Loucy (cell line): ENCODE data around the gene OVAAL.

ENCODE experiments used
- H2AFZ ChIP-seq: fragments of 200-600 bp; sonication (generic); 2 replicates; pipeline ENCODE4 v1.6.0; 2016; ENCODE audit warnings: antibody characterized with exemption, mild to moderate bottlenecking, low read length, moderate library complexity
- H3F3A ChIP-seq: fragments of 200-600 bp; 2 replicates; pipeline ENCODE4 v1.6.0; 2016; ENCODE audit warnings: antibody characterized with exemption, low read depth, mild to moderate bottlenecking
- H3K27me3 ChIP-seq: fragments of 200-600 bp; sonication (generic); 2 replicates; pipeline ENCODE4 v1.6.1; 2014; ENCODE audit warnings: low read length, mild to moderate bottlenecking; ENCODE audit not compliant: insufficient read depth, poor library complexity, severe bottlenecking
- H3K36me3 ChIP-seq: fragments of 200-600 bp; sonication (generic); 2 replicates; pipeline ENCODE4 v1.6.1; 2016; ENCODE audit warnings: low read length; ENCODE audit not compliant: insufficient read depth
- H3K4me1 ChIP-seq: fragments of 200-600 bp; sonication (generic); 2 replicates; pipeline ENCODE4 v1.5.1; 2014; ENCODE audit warnings: low read length, mild to moderate bottlenecking; ENCODE audit not compliant: insufficient read depth, poor library complexity, severe bottlenecking
- H3K4me2 ChIP-seq: fragments of 200-600 bp; sonication (generic); 2 replicates; pipeline ENCODE4 v1.6.0; 2014; ENCODE audit warnings: antibody characterized with exemption, low read length, low read depth, mild to moderate bottlenecking; ENCODE audit not compliant: poor library complexity, severe bottlenecking
- H3K4me3 ChIP-seq: fragments of 200-600 bp; sonication (generic); 2 replicates; pipeline ENCODE4 v1.5.1; 2014; ENCODE audit warnings: low read length, mild to moderate bottlenecking, mixed read lengths; ENCODE audit not compliant: poor library complexity, severe bottlenecking
- H3K79me2 ChIP-seq: fragments of 200-600 bp; sonication (generic); 2 replicates; pipeline ENCODE4 v1.6.1; 2014; ENCODE audit warnings: low read length; ENCODE audit not compliant: insufficient read depth
- H3K9ac ChIP-seq: fragments of 200-600 bp; sonication (generic); 2 replicates; pipeline ENCODE4 v1.6.0; 2014; ENCODE audit warnings: mild to moderate bottlenecking, low read depth, low read length, moderate library complexity; ENCODE audit not compliant: poor library complexity, severe bottlenecking
- H3K9me2 ChIP-seq: fragments of 200-600 bp; sonication (generic); replicated peaks from 2 replicates; pipeline ENCODE4 v1.6.1; 2016; ENCODE audit warnings: low read depth, low read length, mixed read lengths
- H3K9me3 ChIP-seq: fragments of 200-600 bp; sonication (generic); 2 replicates; pipeline ENCODE4 v1.6.1; 2014; ENCODE audit warnings: mild to moderate bottlenecking, antibody characterized with exemption, low read length, low read depth; ENCODE audit not compliant: insufficient read depth
- H4K20me1 ChIP-seq: fragments of 200-600 bp; sonication (generic); 2 replicates; pipeline ENCODE4 v1.6.0; 2014; ENCODE audit warnings: antibody characterized with exemption, low read length, mild to moderate bottlenecking; ENCODE audit not compliant: insufficient read depth, poor library complexity, severe bottlenecking
- EZH2phosphoT487 ChIP-seq: fragments of 200-600 bp; IDR thresholded peaks from 2 replicates; pipeline ENCODE4 v1.6.1; 2018; ENCODE audit warnings: antibody characterized with exemption, mild to moderate bottlenecking, moderate library complexity, borderline replicate concordance
- TF ChIP-seq, protein P1 (sequence below): fragments of 200-600 bp; sonication (generic); conservative IDR thresholded peaks from 2 replicates; pipeline ENCODE4 v1.5.1; 2014; ENCODE audit warnings: mild to moderate bottlenecking, antibody characterized with exemption, low read length

The OVAAL gene

DNA sequence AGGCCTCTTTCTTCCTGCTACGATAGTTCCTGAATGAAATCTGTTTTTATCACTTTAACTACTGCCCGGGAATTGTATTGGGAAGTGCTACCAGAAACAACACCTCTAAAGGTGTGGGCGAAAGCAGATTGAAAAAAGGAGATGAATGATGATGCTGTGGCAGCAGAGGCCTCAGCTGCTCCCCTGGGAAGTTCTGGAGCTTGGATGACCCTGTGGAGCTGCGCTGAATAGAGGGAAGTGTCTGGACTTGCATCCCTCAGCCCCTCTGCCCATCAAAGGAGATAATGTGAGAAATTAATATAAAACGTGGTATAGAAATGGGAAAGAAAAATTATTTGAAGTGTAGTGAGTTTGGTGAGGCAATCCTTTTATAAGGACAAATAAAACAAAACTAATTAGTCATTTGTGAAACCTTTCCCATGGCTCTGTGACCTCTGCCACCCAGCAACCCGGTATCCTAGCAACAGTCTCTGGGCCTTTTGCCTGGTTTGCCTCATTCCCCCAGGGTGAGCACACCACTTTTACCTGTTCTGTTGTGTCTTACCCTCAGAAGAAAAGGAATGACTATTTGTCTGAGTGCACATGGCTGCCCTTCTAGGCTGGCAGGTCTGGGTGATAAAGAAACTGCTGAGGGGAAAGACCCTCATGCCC lies 21.3 kb downstream of the OVAAL start:
- TF ChIP-seq, protein P1, sequence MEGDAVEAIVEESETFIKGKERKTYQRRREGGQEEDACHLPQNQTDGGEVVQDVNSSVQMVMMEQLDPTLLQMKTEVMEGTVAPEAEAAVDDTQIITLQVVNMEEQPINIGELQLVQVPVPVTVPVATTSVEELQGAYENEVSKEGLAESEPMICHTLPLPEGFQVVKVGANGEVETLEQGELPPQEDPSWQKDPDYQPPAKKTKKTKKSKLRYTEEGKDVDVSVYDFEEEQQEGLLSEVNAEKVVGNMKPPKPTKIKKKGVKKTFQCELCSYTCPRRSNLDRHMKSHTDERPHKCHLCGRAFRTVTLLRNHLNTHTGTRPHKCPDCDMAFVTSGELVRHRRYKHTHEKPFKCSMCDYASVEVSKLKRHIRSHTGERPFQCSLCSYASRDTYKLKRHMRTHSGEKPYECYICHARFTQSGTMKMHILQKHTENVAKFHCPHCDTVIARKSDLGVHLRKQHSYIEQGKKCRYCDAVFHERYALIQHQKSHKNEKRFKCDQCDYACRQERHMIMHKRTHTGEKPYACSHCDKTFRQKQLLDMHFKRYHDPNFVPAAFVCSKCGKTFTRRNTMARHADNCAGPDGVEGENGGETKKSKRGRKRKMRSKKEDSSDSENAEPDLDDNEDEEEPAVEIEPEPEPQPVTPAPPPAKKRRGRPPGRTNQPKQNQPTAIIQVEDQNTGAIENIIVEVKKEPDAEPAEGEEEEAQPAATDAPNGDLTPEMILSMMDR: no peak
- Histone ChIP-seq H3K9ac (no peak overlapping the region), H3K36me3 (no peaks in the 10 kb centered on the region), H3K27me3 (no peaks in the 10 kb centered on the region), H3K79me2 (no peaks in the 10 kb centered on the region), H3K4me3 (no peak overlapping the region), H3F3A (no peaks in the 10 kb centered on the region), H3K9me3 (no peaks in the 10 kb centered on the region), H3K4me1 (no peaks in the 10 kb centered on the region), H3K9me2 (no peaks in the 10 kb centered on the region), H3K4me2 (no peak overlapping the region), H4K20me1 (no peaks in the 10 kb centered on the region), H2AFZ (no peak overlapping the region)

DNA sequence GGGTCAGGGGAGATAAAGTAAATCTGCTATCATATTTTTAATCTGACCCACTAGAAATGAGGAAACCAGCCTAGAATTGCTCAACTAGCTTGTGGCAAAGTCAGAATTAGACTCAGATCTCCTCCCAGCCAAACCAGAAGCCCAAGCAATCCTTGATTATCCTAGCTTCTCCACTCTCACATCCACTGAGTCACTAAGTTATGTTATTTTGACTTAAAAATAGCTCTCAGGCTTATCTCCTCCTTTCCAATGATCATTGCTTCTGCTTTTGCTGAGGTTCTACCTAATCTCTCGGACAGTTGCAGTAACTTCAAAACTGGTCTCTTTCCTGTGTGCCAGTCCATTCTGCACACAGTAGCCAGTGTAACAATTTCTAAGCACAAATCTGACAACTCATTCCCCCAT lies 22.9 kb downstream of the OVAAL start:
- no peak overlapping the region for H3K4me2 ChIP-seq
- H3K4me3 ChIP-seq: no peak overlapping the region
- no peaks in the 10 kb centered on the region for H3K9me3 ChIP-seq
- H3K9ac ChIP-seq: no peak overlapping the region
- H3K36me3 ChIP-seq: no peaks in the 10 kb centered on the region
- no peaks in the 10 kb centered on the region for H3K27me3 ChIP-seq
- no peaks in the 10 kb centered on the region for H4K20me1 ChIP-seq
- H3F3A ChIP-seq: no peaks in the 10 kb centered on the region
- no peaks in the 10 kb centered on the region for H3K9me2 ChIP-seq
- H3K4me1 ChIP-seq: no peaks in the 10 kb centered on the region
- H2AFZ ChIP-seq: no peak overlapping the region
- H3K79me2 ChIP-seq: no peaks in the 10 kb centered on the region
- no peak for TF ChIP-seq EZH2phosphoT487
- TF ChIP-seq, protein P1: no peak

DNA sequence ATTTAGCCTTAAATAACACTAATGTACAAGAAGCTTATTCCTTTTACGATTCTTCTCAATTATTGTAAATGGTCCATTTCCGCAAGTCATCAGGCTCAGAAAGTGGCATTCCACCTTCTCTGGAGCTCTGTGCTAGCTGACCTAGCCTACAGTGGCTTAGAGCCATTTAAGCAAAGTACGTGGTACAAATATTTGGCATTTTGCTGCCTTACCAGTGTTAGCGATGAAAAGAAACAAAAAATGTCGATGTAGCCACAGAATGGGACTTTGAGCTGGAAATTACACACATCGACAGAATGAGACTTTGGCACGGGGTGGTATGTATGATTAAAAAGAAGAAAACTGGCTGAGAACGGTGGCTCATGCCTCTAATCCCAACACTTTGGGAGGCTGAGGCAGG lies 26.1 kb downstream of the OVAAL start:
- no peaks in the 10 kb centered on the region for H3K4me1 ChIP-seq
- no peaks in the 10 kb centered on the region for H3F3A ChIP-seq
- no peaks in the 10 kb centered on the region for H3K9me2 ChIP-seq
- H3K4me2 ChIP-seq: no peak overlapping the region
- no peaks in the 10 kb centered on the region for H3K79me2 ChIP-seq
- no peak for TF ChIP-seq EZH2phosphoT487
- TF ChIP-seq, protein P1: no peak
- no peak overlapping the region for H3K4me3 ChIP-seq
- no peak overlapping the region for H2AFZ ChIP-seq
- H3K9ac ChIP-seq: no peak overlapping the region
- H3K9me3 ChIP-seq: no peaks in the 10 kb centered on the region
- no peaks in the 10 kb centered on the region for H4K20me1 ChIP-seq
- no peaks in the 10 kb centered on the region for H3K36me3 ChIP-seq
- H3K27me3 ChIP-seq: no peaks in the 10 kb centered on the region
